ENCODE data around the gene SNAP25. TPM values are rescaled to one million over a fixed set of nuclear protein-coding genes. Genes with fewer than 3 reads are reported as not detected.

SNAP25 gene
- total and polyA plus RNA-seq, 10 donors, result 0.04 to 0.80 (median 0.12) TPM; not detected in 6

DNA sequence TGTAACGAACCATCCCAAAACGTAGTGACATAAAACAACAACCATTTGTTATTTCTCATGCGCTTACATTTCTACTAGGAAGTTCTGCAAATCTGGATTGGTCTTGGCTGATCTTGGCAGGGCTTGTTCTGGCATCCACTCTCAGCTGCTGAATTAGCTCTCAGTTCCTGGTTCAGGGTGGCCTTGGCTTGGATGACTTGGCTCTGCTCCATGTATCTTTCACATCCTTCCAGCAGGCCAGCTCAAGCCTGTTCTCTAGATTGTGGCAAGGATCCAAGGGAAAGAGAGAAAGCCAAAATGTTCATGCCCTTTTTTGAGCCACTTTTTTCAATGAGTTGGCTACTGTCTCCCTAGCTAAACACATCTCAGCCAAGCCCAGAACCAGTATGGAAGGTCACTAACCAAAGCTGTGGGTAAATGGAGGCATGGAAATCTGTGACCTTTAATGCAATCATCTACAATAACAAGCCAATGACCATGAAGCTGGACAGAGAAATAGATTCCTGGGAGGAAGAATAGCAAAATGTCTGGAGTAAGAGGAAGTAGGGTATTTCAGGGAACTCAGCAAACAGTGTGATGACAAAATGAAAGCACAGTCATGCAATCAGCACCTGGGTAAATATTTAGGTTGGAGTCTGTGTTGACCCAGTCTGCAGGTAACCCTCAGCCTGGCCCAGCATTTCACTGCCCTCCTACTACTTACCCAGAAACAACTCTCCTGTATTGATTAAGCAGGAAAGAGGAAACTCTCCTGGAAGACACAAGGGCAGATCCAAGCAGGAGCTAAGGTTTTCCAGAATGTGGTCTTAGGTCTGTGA, 32.7 kb upstream of the SNAP25 start:
- intact Hi-C loops (cut with DNase I; ENCODE audit: low total_unique reads), result no loop called here
- Histone ChIP-seq H3K4me1 (no peaks in the 10 kb centered on the region), H3K27me3 (replicated peaks in 1 of 7) (no peaks in the 10 kb centered on the region), H3K27ac (no peak overlapping the region), H3K9me3 (peaks cover 0 to 30% (median 14%) of the 10 kb centered on the region in 8 donors), H3K4me3 (no peak overlapping the region), H3K36me3 (no peaks in the 10 kb centered on the region)
- DNase-seq, result no peak
- 86 to 95% (median 93%) methylated on average over 3 of the region's 3 CpGs for WGBS, 5 donors
- TF ChIP-seq POLR2AphosphoS5 (IDR thresholded peaks at IDR 0.05), result no peak
- TF ChIP-seq, protein P1, sequence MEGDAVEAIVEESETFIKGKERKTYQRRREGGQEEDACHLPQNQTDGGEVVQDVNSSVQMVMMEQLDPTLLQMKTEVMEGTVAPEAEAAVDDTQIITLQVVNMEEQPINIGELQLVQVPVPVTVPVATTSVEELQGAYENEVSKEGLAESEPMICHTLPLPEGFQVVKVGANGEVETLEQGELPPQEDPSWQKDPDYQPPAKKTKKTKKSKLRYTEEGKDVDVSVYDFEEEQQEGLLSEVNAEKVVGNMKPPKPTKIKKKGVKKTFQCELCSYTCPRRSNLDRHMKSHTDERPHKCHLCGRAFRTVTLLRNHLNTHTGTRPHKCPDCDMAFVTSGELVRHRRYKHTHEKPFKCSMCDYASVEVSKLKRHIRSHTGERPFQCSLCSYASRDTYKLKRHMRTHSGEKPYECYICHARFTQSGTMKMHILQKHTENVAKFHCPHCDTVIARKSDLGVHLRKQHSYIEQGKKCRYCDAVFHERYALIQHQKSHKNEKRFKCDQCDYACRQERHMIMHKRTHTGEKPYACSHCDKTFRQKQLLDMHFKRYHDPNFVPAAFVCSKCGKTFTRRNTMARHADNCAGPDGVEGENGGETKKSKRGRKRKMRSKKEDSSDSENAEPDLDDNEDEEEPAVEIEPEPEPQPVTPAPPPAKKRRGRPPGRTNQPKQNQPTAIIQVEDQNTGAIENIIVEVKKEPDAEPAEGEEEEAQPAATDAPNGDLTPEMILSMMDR (IDR thresholded peaks at IDR 0.05 in 8 of 11, conservative IDR thresholded peaks at IDR 0.05 in 3 of 11), result no peak
- TF ChIP-seq POLR2A (IDR thresholded peaks at IDR 0.05), result no peak

DNA sequence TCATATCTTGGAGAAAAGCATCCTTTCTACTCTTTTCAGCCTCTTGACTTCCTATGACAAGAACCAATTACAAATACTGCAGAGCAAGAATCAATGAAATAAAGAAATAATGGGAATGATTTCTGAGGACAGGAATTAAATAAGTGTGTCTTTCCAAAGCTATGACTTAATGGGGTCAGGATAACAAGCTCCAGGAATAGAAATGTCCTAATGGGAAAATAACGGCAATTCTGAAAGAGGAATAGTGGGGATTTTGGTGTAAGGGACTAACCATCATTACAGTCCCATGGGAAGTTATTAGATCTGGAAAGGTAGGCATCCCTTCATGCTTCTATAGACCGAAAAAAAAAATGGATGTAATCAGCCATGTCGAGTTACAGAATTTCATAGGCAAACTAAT, 28.2 kb upstream of the SNAP25 start:
- Histone ChIP-seq H3K9me3 (peaks cover 0 to 25% (median 11%) of the 10 kb centered on the region in 8 donors), H3K4me1 (no peaks in the 10 kb centered on the region), H3K27ac (no peak overlapping the region), H3K36me3 (no peaks in the 10 kb centered on the region), H3K4me3 (no peak overlapping the region), H3K27me3 (replicated peaks in 1 of 7) (no peaks in the 10 kb centered on the region)
- no peak for DNase-seq
- TF ChIP-seq, protein P1 (IDR thresholded peaks at IDR 0.05 in 8 of 11, conservative IDR thresholded peaks at IDR 0.05 in 3 of 11), result no peak
- no peak for TF ChIP-seq POLR2A (IDR thresholded peaks at IDR 0.05)
- WGBS, 5 donors, result 74 to 86% (median 78%) methylated on average over 3 of the region's 3 CpGs
- intact Hi-C loops (cut with DNase I; ENCODE audit: low total_unique reads), result no loop called here

DNA sequence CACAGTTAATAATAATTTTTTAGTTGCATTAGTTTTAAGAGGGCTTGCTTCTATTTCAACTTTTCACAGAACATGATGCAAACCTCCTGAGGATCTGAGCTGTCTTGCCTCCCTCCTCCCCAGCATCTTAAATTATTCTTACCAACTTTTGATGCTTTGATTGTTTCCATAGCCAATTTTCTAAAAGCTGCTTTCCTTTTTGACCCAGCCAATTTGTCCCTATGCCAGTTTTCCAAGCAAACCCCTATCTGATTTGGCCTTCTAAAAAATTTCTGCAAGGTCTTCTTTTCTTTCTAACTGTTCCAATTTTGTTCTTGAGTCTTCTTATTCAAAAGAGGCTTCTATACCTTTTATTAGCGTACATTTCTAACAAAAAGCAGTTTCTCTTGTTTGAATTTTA, 26.5 kb upstream of the SNAP25 start:
- no peaks in the 10 kb centered on the region for H3K36me3 ChIP-seq
- DNase-seq, result no peak
- 0 to 44% (median 34%) methylated on average over 1 of the region's 1 CpG for WGBS, 5 donors
- no peak overlapping the region for H3K27ac ChIP-seq
- H3K9me3 ChIP-seq, result peaks cover 0 to 12% (median 4%) of the 10 kb centered on the region in 8 donors
- TF ChIP-seq POLR2A (IDR thresholded peaks at IDR 0.05) (no peak), POLR2AphosphoS5 (IDR thresholded peaks at IDR 0.05) (no peak)
- TF ChIP-seq, protein P1 (IDR thresholded peaks at IDR 0.05 in 8 of 11, conservative IDR thresholded peaks at IDR 0.05 in 3 of 11), result no peak
- no peaks in the 10 kb centered on the region for H3K27me3 ChIP-seq (replicated peaks in 1 of 7)
- no peak overlapping the region for H3K4me3 ChIP-seq
- H3K4me1 ChIP-seq, result no peaks in the 10 kb centered on the region
- intact Hi-C loops (cut with DNase I; ENCODE audit: low total_unique reads), result no loop called here

GRCh38 chr20:10194166-10194565, 24.5 kb upstream of the SNAP25 start:
- Histone ChIP-seq H3K36me3 (no peaks in the 10 kb centered on the region), H3K9me3 (no peaks in the 10 kb centered on the region), H3K27ac (no peak overlapping the region), H3K27me3 (replicated peaks in 1 of 7) (no peaks in the 10 kb centered on the region), H3K4me1 (no peaks in the 10 kb centered on the region), H3K4me3 (no peak overlapping the region)
- WGBS, 5 donors, result 84 to 93% (median 87%) methylated on average over 2 of the region's 2 CpGs
- intact Hi-C loops (cut with DNase I; ENCODE audit: low total_unique reads), result no loop called here
- DNase-seq, result no peak
- TF ChIP-seq POLR2A (IDR thresholded peaks at IDR 0.05) (no peak), POLR2AphosphoS5 (IDR thresholded peaks at IDR 0.05) (no peak)
- TF ChIP-seq, protein P1 (IDR thresholded peaks at IDR 0.05 in 8 of 11, conservative IDR thresholded peaks at IDR 0.05 in 3 of 11), result no peak
